Pons (tissue), 1 donor: Measurements from ENCODE around the gene PPP1R1B.

ENCODE experiments used
- DNase-seq: peaks from one replicate; pipeline ENCODE4 v3.0.0-alpha.2; 2016; ENCODE audit warnings: low spot score

The PPP1R1B gene

GRCh38 chr17:39684369-39685192, 57.8 kb downstream of the PPP1R1B start:
- DNase-seq, result no peak
